PC-3 (cell line): ENCODE results near the gene FRMD5.

Experiments used
- CTCF ChIP-seq: fragments of 300-600 bp; sonication (generic); conservative IDR thresholded peaks from 2 replicates; pipeline ENCODE4 v1.5.1; 2017; ENCODE audit warnings: antibody characterized with exemption, low read depth, mild to moderate bottlenecking, low read length
- EZH2phosphoT487 ChIP-seq: fragments of 300-600 bp; sonication (generic); IDR thresholded peaks from 2 replicates; pipeline ENCODE4 v1.6.1; 2018; ENCODE audit warnings: mild to moderate bottlenecking, antibody characterized with exemption, low read length, borderline replicate concordance

GRCh38 chr15:43928152-43928551, 266.9 kb downstream of the FRMD5 start:
- TF ChIP-seq CTCF (no peak), EZH2phosphoT487 (no peak)
